WTC11 (cell line): ENCODE measurements around the gene IL1RAPL2.

ENCODE experiments used
- ELF4 ChIP-seq: sonication (generic); formaldehyde crosslinking; IDR thresholded peaks from 2 replicates; pipeline ENCODE4 v1.8.1; 2022; ENCODE audit warnings: low read depth, mild to moderate bottlenecking, moderate library complexity, missing genetic modification reagents
- KAT7 ChIP-seq: sonication (generic); formaldehyde crosslinking; IDR thresholded peaks from 2 replicates; pipeline ENCODE4 v1.8.1; 2023; ENCODE audit warnings: missing genetic modification reagents, mild to moderate bottlenecking, borderline replicate concordance
- NR1H2 ChIP-seq: sonication (generic); formaldehyde crosslinking; IDR thresholded peaks from 2 replicates; pipeline ENCODE4 v1.9.0; 2021; ENCODE audit warnings: mild to moderate bottlenecking, moderate library complexity, missing genetic modification reagents
- TEAD1 ChIP-seq: sonication (generic); formaldehyde crosslinking; IDR thresholded peaks from 2 replicates; pipeline ENCODE4 v1.8.0; 2022; ENCODE audit warnings: mild to moderate bottlenecking, missing genetic modification reagents
- TF ChIP-seq, protein P1 (sequence below): fragments of 200-600 bp; IDR thresholded peaks from 2 replicates; pipeline ENCODE4 v1.8.0; 2022; ENCODE audit warnings: antibody characterized with exemption
- TF ChIP-seq, protein P2 (sequence below): sonication (generic); formaldehyde crosslinking; IDR thresholded peaks from 2 replicates; pipeline ENCODE4 v1.8.1; 2022; ENCODE audit warnings: low read depth, mild to moderate bottlenecking, moderate library complexity, missing genetic modification reagents, borderline replicate concordance
- TF ChIP-seq, protein P3 (sequence below): sonication (generic); formaldehyde crosslinking; IDR thresholded peaks from 2 replicates; pipeline ENCODE4 v1.8.1; 2023; ENCODE audit warnings: mild to moderate bottlenecking, moderate library complexity, missing genetic modification reagents
- TF ChIP-seq, protein P4 (sequence below): sonication (generic); formaldehyde crosslinking; IDR thresholded peaks from 2 replicates; pipeline ENCODE4 v1.8.0; 2022; ENCODE audit warnings: mild to moderate bottlenecking, missing genetic modification reagents
- TF ChIP-seq, protein P5 (sequence below): sonication (generic); formaldehyde crosslinking; IDR thresholded peaks from 2 replicates; pipeline ENCODE4 v1.8.1; 2023; ENCODE audit warnings: mild to moderate bottlenecking, missing genetic modification reagents
- TF ChIP-seq, protein P6 (sequence below): sonication (generic); formaldehyde crosslinking; IDR thresholded peaks from 2 replicates; pipeline ENCODE4 v1.8.0; 2022; ENCODE audit warnings: mild to moderate bottlenecking, missing genetic modification reagents

DNA sequence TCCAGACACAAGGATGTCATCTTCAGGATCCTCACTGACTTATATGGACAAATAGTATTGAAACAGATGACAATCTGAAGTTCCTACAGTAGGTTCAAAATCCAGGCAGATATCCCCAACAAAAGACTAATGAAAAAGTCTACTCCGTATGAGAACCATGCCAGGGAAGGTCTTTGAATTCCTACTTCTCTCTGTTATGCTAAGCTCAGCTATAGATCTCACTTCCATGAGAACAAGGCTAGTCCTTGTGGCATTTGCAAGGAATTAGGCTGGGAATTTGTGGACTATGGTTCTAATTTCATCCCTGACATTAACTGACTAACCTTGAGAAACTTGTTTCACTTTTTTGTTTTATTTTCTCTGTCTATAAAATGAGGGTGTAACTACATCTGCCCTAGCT lies 229.8 kb downstream of the IL1RAPL2 start:
- TF ChIP-seq, protein P1, sequence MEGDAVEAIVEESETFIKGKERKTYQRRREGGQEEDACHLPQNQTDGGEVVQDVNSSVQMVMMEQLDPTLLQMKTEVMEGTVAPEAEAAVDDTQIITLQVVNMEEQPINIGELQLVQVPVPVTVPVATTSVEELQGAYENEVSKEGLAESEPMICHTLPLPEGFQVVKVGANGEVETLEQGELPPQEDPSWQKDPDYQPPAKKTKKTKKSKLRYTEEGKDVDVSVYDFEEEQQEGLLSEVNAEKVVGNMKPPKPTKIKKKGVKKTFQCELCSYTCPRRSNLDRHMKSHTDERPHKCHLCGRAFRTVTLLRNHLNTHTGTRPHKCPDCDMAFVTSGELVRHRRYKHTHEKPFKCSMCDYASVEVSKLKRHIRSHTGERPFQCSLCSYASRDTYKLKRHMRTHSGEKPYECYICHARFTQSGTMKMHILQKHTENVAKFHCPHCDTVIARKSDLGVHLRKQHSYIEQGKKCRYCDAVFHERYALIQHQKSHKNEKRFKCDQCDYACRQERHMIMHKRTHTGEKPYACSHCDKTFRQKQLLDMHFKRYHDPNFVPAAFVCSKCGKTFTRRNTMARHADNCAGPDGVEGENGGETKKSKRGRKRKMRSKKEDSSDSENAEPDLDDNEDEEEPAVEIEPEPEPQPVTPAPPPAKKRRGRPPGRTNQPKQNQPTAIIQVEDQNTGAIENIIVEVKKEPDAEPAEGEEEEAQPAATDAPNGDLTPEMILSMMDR, result no peak
- TF ChIP-seq, protein P2, sequence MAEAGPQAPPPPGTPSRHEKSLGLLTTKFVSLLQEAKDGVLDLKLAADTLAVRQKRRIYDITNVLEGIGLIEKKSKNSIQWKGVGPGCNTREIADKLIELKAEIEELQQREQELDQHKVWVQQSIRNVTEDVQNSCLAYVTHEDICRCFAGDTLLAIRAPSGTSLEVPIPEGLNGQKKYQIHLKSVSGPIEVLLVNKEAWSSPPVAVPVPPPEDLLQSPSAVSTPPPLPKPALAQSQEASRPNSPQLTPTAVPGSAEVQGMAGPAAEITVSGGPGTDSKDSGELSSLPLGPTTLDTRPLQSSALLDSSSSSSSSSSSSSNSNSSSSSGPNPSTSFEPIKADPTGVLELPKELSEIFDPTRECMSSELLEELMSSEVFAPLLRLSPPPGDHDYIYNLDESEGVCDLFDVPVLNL (CRISPR knock-in tag), result no peak
- TF ChIP-seq, protein P3, sequence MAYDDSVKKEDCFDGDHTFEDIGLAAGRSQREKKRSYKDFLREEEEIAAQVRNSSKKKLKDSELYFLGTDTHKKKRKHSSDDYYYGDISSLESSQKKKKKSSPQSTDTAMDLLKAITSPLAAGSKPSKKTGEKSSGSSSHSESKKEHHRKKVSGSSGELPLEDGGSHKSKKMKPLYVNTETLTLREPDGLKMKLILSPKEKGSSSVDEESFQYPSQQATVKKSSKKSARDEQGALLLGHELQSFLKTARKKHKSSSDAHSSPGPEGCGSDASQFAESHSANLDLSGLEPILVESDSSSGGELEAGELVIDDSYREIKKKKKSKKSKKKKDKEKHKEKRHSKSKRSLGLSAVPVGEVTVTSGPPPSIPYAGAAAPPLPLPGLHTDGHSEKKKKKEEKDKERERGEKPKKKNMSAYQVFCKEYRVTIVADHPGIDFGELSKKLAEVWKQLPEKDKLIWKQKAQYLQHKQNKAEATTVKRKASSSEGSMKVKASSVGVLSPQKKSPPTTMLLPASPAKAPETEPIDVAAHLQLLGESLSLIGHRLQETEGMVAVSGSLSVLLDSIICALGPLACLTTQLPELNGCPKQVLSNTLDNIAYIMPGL (CRISPR knock-in tag), result no peak
- TF ChIP-seq, protein P4, sequence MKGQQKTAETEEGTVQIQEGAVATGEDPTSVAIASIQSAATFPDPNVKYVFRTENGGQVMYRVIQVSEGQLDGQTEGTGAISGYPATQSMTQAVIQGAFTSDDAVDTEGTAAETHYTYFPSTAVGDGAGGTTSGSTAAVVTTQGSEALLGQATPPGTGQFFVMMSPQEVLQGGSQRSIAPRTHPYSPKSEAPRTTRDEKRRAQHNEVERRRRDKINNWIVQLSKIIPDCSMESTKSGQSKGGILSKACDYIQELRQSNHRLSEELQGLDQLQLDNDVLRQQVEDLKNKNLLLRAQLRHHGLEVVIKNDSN (CRISPR knock-in tag), result no peak
- TF ChIP-seq, protein P5, sequence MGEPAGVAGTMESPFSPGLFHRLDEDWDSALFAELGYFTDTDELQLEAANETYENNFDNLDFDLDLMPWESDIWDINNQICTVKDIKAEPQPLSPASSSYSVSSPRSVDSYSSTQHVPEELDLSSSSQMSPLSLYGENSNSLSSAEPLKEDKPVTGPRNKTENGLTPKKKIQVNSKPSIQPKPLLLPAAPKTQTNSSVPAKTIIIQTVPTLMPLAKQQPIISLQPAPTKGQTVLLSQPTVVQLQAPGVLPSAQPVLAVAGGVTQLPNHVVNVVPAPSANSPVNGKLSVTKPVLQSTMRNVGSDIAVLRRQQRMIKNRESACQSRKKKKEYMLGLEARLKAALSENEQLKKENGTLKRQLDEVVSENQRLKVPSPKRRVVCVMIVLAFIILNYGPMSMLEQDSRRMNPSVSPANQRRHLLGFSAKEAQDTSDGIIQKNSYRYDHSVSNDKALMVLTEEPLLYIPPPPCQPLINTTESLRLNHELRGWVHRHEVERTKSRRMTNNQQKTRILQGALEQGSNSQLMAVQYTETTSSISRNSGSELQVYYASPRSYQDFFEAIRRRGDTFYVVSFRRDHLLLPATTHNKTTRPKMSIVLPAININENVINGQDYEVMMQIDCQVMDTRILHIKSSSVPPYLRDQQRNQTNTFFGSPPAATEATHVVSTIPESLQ, result no peak
- TF ChIP-seq ELF4 (CRISPR knock-in tag), result no peak
- no peak for TF ChIP-seq TEAD1 (CRISPR knock-in tag)
- TF ChIP-seq, protein P6, sequence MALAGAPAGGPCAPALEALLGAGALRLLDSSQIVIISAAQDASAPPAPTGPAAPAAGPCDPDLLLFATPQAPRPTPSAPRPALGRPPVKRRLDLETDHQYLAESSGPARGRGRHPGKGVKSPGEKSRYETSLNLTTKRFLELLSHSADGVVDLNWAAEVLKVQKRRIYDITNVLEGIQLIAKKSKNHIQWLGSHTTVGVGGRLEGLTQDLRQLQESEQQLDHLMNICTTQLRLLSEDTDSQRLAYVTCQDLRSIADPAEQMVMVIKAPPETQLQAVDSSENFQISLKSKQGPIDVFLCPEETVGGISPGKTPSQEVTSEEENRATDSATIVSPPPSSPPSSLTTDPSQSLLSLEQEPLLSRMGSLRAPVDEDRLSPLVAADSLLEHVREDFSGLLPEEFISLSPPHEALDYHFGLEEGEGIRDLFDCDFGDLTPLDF, result no peak
- TF ChIP-seq NR1H2, result no peak
- TF ChIP-seq KAT7 (CRISPR knock-in tag), result no peak
